ENCODE data around the gene METTL2A. TPM values are rescaled to one million over a fixed set of nuclear protein-coding genes. Genes with fewer than 3 reads are reported as not detected.
"Not testable (repeated sequence)": the region's sequence is repeated elsewhere in the genome, so short reads cannot be mapped to it uniquely, and the experiment has no call there.

Gene METTL2A, protein sequence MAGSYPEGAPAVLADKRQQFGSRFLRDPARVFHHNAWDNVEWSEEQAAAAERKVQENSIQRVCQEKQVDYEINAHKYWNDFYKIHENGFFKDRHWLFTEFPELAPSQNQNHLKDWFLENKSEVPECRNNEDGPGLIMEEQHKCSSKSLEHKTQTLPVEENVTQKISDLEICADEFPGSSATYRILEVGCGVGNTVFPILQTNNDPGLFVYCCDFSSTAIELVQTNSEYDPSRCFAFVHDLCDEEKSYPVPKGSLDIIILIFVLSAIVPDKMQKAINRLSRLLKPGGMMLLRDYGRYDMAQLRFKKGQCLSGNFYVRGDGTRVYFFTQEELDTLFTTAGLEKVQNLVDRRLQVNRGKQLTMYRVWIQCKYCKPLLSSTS
- 10 to 100 TPM; 16.3 to 24.1 (median 23.3) TPM for polyA plus RNA-seq (ENCODE audit: insufficient read length in 4 of 4)

DNA sequence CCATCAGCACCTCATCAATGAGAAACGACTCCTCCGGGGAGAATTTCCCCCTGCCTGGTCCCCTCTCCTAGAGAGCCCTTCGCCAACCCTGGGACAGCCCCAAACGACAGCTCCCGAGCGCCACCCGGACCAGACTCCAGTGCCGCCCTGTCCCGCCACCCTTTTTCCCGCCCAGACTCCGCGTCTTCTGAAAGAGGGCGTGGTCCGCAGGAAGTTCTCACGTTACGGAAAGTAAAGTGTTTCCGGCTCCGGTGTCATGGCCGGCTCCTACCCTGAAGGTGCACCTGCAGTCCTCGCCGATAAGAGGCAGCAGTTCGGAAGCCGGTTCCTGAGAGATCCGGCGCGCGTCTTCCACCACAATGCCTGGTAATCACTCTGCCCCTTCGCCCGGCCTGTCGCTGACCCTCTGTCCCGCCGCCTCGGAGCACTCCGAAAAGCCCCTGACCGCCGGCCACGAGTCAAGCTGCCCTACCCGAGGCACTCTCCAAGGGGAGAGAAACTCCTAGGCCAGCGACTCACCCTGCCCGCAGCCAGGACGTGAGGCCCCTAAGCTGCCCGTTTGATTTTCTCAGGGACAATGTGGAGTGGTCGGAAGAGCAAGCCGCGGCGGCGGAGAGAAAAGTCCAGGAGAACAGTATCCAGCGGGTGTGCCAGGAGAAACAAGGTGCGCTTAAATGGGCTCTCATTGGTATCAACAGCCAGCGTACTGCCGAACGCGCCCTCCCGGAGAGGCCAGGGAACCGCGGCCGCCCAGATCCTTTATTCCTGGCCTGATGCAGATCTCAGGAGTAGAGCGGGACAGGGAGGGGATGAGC is at the start of gene METTL2A:
Gene METTL2A (plus strand): TSS at position 251 of the 815 bp plus-strand sequence. CDS start 6 bp downstream, at position 257.
- DNase-seq (ENCODE audit: low read depth in 4 of 4, low spot score in 3 of 4) = peak; percentile 59 to 75 (median 62)

DNA sequence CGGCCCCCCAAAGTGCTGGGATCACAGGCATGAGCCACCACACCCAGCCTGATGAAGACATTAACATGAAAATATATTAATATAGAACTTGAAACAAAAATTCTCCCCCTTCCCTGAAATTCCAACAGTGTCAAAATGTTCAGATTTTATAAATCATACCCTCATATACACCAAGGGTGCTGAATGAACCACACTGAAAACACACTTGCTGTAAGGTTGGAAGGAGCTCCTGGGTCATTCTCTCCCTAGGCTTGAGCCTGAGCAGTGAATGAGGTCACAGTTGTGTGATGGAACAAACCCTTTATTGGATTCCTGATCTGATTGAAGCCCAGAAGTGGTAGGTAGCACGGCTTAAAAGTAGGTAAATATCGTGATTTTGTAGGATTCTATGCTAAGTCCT is 43.4 kb upstream of the METTL2A start, which contains the start of gene EFCAB3:
Gene EFCAB3 (plus strand): TSS at position 301 of the 400 bp plus-strand sequence. CDS start 2,427 bp downstream, outside the sequence.
- no peak for DNase-seq (ENCODE audit: low read depth in 4 of 4, low spot score in 3 of 4)

DNA sequence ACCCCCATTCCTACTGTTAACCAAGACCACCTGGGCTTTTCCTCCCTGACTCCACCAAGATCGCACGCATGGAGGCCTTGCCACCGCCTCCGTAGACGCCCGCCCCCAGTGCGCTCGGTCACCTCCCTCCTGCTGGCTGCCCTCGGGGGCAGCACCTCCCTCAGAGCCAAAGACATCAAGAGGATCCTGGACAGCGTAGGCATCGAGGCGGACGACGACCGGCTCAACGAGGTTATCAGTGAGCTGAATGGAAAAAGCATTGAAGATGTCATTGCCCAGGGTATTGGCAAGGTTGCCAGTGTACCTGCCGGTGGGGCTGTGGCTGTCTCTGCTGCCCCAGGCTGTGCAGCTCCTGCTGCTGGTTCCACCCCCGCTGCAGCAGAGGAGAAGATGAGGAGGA is 42.1 kb upstream of the METTL2A start:
- DNase-seq (ENCODE audit: low read depth in 4 of 4, low spot score in 3 of 4) = no peak

DNA sequence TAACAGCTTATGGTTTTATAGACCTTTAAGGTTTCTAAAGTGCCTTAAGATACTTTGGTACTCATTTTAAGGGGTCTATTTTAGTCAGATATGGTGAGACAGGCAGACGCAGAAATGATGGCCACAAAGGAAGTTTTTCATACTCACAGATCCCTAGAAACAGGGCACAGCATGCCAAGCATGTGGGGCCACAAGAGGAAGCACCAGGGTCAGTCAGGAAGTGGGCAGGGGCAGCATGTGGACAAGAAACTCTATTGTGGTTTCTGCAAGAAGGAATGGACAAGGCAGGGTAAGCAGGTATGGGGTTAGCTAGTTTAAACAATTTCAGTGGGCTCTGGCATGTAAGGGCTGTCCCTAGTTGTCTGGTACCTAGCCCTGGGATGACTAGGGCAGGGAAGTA is 34.8 kb upstream of the METTL2A start:
- no peak for DNase-seq (ENCODE audit: low read depth in 4 of 4, low spot score in 3 of 4)

DNA sequence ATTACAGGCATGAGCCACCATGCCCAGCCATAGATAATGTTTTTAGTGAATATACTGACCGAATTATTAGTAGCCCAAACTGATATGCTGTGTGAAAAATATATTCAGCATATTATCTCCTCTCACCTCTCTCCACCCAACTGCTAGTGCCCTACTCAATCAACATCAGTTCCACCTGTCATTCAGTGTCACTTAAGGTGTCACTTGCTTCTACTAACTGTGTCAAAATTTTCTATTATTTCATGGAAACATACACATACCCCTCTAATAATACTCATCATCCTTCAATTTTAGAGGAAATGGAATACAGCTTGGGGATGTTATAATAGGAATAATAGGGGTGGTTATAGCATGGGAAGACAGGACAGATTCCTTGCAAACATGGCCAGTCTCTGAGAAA is 30.8 kb upstream of the METTL2A start:
- no peak for DNase-seq (ENCODE audit: low read depth in 4 of 4, low spot score in 3 of 4)

DNA sequence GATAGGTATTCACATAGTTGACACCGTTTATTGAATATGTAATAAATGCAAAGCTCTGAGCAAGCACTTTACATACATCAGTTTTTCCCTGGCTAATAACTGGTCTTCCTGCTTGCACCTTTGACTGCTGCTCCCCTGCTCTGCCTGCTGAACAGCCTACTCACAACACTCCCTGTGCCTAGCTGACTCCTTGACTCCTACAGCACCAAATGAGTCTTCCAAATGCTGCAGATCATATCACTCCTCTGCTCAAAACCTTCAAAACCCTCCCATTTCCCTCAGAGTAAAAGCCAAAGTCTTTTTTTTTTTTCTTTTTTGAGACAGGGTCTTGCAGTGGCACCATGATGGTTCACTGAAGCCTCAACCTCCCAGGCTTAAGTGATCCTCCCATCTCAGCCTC is 24.8 kb upstream of the METTL2A start:
- no peak for DNase-seq (ENCODE audit: low read depth in 4 of 4, low spot score in 3 of 4)

DNA sequence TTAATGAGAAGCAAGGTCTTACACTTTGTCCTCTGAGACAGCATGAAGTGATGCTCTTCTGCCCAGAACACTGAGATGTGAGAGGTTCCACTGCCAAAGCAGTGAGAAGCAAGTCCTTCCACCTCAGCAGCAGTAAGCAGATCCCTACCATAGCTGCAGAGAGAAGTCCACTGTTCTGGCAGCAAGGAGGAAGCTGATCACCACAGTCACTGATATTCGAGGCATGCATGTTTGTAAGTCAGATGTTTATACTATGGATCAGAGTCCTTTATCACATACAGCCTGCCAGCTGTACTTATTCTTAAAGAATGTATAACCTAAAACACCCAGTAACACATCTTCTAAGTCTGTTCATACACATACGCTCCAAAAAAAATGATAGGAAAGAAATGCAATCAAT is 18.2 kb upstream of the METTL2A start:
- no peak for DNase-seq (ENCODE audit: low read depth in 4 of 4, low spot score in 3 of 4)

DNA sequence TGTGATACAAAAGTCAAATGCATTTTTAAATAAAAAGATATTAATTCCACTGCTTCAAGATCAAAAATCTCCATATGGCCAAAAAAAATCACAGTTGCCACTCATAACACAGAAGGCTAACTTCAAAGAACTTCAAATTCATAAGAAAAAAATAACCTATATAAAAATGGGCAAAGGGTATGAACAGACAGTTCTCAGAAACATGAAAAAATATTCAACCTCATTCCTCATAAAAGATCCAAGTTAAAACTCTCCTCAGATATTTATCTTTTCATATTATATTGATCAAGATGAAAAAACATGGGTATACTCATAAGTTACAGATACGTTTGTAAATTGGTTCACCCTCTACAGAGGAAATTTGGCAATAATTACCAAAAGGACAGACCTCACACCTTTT is 10.6 kb upstream of the METTL2A start:
- DNase-seq (ENCODE audit: low read depth in 4 of 4, low spot score in 3 of 4) = not testable (repeated sequence)

DNA sequence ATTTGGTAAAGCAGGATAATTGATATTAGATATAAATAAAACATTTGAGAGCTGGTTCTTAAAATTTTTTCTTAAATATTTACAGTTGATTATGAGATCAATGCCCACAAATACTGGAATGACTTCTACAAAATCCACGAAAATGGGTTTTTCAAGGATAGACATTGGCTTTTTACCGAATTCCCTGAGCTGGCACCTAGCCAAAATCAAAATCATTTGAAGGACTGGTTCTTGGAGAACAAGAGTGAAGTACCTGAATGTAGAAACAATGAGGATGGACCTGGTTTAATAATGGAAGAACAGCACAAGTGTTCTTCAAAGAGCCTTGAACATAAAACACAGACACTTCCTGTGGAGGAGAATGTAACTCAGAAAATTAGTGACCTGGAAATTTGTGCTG is 2.5 kb downstream of the METTL2A start:
- not testable (repeated sequence) for DNase-seq (ENCODE audit: low read depth in 4 of 4, low spot score in 3 of 4)

DNA sequence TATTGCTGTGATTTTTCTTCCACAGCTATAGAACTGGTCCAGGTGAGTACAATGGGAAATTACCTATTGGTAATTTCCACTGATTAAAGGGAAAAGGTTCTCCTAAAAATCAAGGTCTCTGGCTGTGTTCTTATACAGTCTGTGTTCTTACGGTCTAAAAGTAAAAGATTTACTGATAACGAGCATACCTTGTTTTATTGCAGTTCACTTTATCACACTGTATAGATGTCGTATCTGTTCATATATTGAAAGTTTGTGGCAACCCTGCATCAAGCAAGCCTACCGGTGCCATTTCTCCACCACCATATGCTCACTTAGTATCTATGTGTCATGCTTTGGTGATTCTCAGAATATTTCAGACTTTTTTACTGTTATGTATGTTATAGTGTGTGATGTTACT is 11.6 kb downstream of the METTL2A start:
- not testable (repeated sequence) for DNase-seq (ENCODE audit: low read depth in 4 of 4, low spot score in 3 of 4)

DNA sequence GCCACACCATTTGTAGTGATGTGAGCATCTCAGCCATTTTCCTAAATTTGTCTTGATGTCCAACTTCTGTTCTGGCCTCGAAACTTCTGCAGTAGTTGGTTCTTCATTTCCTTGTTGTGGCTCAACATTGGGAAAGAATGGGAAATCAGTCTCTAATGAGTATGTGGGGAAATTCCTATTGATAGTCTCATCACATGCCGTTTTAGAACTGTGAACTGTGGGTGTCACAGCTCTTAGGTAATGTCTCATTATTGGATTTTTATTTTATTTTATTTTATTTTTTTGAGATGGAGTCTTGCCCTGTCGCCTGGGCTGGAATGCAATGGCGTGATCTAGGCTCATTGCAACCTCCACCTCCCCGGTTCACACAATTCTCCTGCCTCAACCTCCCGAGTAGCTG is 17.5 kb downstream of the METTL2A start:
- not testable (repeated sequence) for DNase-seq (ENCODE audit: low read depth in 4 of 4, low spot score in 3 of 4)

DNA sequence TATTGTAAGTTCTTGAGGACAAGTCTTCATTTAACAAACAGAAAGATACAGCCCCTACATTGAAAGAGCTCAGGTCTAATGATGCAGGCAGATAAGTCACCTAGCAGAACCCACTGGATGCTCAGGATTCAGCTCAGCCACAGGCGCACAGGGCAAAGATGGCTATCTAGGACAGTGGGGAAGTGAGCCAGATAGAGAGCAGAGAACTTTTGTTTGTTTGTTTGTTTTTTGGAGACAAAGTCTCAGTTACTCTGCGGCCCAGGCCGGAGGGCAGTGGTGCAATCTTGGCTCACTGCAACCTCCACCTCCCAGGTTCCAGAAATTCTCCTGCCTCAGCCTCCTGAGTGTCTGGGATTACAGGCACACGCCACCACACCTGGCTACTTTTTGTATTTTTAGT is 20.4 kb downstream of the METTL2A start:
- no peak for DNase-seq (ENCODE audit: low read depth in 4 of 4, low spot score in 3 of 4)

DNA sequence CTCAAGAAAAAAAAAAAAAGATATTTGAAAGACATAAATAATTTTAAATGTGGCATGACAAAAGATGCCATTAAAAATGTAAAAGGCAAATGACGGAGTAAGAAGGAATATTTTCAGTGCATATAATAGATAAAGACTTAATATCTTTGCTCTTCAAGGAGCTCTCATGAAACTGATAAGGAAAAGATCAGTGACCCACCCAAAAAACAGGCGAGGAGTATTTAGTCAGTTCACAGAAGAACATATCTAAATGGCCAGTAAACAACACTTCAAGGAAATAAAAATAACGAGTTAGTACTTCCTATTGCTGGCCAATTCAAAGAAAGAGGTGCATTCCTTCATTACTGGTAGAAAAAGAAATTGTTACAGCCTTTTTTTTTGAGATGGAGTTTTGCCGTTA is 22.1 kb downstream of the METTL2A start:
- DNase-seq (ENCODE audit: low read depth in 4 of 4, low spot score in 3 of 4) = not testable (repeated sequence)

DNA sequence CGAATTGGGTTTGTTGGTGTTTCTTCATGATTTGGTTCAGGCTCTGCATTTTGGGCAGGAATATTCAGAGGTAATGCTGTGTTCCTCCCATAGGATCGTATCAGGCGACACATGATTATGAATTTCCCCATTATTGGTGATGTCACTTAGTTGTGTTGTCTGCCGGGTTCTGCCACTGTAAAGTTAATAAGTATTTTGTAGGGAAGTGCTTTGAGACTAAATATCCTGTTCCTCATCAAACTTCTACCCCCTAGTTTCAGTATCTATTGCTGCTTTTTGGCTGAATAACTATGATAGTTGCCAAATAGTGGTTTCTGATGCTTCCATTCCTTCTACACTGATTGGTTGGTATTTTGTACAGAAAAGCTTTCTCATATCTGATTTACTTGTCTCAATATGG is 28.5 kb downstream of the METTL2A start:
- DNase-seq (ENCODE audit: low read depth in 4 of 4, low spot score in 3 of 4) = not testable (repeated sequence)

DNA sequence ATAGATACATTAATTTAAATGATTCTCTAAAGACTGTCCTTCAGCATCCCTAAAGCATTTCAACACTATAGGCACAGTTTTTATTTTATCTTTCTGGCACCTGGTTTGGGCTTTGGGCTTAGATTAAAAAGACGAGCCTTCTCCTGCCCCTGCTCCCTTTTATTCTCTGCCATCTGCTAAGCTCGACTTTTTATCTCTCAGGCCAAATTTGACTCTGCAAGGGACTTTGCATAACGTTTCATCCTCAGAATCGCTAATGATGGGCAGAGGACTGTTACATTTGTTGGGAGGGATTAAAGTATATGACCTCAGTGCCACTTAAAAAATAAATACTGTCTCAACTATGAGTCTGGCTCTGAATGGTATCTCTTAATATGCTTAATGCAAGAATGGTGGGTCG is 29.3 kb downstream of the METTL2A start:
- not testable (repeated sequence) for DNase-seq (ENCODE audit: low read depth in 4 of 4, low spot score in 3 of 4)

DNA sequence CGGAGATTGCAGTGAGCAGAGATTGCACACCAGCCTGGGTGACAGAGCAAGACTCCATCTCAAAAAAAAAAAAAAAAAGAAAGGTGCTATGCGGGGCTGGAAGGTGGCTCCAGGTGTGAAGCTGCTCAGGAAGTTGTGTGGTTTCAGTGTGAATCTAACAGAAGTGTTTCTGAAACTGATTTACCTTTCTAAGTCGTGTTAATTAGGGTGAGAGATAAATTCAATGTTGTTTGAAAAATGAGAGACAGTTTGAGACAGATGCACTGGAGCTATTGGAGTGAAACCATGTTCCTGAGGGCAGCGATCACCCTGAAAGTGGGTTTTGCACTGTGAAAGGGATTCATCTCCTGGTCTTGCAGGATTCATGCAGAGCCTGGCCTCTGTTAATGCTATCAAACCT is 30.0 kb downstream of the METTL2A start:
- not testable (repeated sequence) for DNase-seq (ENCODE audit: low read depth in 4 of 4, low spot score in 3 of 4)

DNA sequence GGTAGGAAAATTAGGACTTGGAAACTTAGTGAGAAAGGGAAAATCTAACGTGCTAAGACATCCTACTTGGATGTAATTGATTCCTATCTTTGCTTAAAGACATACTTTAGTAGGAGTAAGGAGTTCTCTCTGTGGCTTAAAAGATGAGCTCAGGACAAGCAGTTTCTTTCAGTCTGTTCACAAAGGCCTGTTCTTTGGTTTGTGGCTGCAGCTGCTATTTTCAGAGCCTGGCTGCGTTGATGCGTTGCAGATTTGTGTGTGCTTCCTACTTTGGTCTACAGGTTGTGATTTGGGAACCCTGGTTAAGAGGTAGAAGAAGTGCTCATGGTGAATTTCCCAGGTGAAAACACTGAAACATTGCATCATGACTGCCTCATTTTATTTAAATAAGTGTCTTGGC is 30.4 kb downstream of the METTL2A start:
- DNase-seq (ENCODE audit: low read depth in 4 of 4, low spot score in 3 of 4) = not testable (repeated sequence)

DNA sequence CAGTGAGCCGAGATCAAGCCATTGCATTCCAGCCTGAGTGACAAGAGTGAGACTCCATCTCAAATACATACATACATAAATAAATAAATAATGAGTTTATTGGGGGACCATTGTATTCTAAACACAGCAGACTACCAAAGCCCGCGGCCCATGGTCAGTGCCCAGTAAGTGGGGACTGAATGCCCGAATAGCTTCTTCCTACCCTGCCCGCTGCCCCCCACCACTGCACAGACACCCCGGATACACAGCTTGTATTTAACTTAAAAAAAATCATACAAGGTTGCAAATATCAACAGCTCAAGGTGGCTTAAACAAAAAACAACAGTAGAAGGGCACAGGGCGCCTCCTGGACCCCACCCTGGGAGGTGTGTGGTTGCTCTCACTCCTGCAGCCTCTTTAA is 32.3 kb downstream of the METTL2A start:
- no peak for DNase-seq (ENCODE audit: low read depth in 4 of 4, low spot score in 3 of 4)

DNA sequence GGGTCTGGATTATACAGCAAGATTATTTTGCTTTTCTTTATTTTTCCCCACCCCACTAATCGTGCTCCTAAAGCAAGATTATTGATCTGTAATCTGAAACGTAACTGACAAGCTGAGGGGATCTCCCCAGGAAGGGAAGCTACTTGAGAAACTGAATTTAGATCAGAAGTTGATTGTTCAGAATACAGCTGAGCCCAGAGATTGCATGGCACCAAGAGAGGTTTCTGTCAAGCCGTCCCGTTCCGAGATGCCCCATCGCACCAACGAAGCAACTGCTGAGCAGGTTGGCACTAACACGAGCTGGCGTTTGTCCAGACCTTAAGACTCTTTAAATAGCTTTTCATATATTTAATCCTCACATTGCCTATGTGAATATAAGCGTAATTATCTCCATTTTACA is 34.8 kb downstream of the METTL2A start:
- DNase-seq (ENCODE audit: low read depth in 4 of 4, low spot score in 3 of 4) = not testable (repeated sequence)

DNA sequence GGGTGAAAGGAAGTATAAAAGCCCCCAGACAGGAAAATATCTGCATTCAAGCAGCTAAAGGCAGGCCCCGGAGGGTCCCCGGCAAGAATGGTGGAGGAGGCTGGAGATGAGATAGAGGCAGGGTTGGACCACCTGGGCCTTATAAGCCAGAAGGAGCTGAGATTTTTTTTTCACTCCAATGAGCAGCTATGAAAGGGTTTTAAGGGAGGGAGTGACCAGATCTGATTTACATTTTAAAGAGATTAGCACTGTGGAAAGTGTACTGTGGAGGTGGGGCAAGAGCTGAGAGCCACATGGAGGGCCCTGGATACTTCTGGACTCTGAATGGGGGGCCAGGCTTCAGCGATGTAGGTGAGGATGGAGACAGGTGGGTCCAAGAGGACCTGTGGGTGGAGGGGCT is 40.7 kb downstream of the METTL2A start:
- DNase-seq (ENCODE audit: low read depth in 4 of 4, low spot score in 3 of 4) = not testable (repeated sequence)

DNA sequence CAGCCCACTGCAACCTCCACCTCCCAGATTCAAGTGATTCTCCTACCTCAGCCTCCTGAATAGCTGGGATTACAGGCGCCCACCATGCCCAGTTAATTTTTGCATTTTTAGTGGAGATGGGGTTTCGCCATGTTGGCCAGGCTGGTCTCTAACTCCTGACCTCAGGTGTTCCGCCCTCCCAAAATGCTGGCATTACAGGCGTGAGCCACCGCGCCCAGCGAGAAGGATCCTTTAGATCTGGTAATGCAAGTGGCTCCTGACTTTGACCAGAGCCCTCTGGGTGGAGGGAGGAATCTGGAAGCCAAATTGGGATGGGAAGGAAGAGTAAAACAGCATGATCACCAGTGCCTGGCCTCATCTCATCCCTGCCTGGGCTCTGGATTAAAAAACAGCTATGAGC is 41.6 kb downstream of the METTL2A start:
- DNase-seq (ENCODE audit: low read depth in 4 of 4, low spot score in 3 of 4) = not testable (repeated sequence)
